Activated T-helper 1 cell treated with anti-CD3 and anti-CD28 coated beads, Interleukin-2, amount 50 U/mL, for 16 hours (primary cell): ENCODE measurements around the gene CMBL.
A peak's percentile ranks its signal among the peaks of the same experiment; 100 is the strongest.
"Not testable (repeated sequence)": the region's sequence is repeated elsewhere in the genome, so short reads cannot be mapped to it uniquely, and the experiment has no call there.

Experiments used
- DNase-seq, 2 donors: peaks; one replicate each; pipeline ENCODE4 v3.0.0-alpha.2; 2020; ENCODE audit warnings: low read depth in 1 of 2, low spot score in 1 of 2

Gene CMBL

GRCh38 chr5:10310835-10311570, 3.3 kb upstream of the CMBL start:
- not testable (repeated sequence) for DNase-seq

DNA sequence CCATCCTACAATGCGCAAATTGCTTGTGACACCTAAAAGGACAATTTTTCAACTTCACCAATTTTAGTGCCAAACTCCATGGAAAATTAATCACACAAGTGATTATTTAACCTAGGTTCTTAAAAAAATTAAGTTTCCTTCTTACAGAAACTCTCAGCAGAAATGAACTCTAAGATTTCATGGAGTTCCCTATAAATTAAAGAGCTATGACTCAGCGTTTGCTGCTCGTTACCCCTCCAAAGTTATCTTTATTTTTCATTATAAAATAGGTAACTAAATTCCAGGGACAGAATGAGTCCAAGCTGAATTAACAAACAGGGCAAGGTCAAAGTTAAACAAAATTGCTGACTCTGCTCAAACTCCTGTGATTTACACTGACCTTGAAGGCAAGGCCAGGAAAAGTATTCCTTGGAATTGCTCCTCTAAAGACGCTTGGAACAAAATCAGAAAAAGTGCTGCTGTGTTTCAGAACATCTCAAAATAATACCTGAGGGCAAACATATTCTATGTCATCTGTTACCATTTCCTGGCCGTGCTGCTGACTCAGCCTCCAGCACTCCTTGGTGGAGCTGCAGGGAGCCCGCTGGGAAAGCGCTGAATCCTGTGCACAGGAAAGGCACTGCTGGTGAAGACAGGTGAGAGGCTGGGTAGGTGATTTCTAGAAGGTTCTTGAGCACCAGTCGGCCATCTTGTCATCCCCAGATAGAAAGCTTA, 2.5 kb upstream of the CMBL start:
- no peak for DNase-seq

DNA sequence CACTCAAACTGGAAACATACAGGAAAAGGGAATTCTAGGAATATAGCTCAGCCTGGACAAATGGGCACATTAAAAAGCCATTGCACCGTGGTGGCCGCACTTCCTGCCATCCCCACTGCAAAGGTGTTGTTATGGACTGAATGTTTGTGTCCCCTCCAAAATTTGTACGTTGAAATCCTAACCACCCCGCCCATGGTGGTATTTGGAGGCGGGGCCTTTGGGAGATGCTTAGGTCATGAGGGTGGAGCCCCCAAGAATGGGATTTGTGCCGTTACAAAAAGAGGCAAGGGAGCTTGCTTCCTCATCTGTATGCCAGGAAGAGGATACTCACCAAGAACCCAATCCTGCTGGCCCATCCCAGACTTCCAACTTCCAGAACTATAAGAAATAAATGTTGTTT, 1.1 kb upstream of the CMBL start:
- DNase-seq = no peak

- DNase-seq = no peak
Observed at GRCh38 chr5:10306806-10307205, 896 bp downstream of the CMBL start.

DNA sequence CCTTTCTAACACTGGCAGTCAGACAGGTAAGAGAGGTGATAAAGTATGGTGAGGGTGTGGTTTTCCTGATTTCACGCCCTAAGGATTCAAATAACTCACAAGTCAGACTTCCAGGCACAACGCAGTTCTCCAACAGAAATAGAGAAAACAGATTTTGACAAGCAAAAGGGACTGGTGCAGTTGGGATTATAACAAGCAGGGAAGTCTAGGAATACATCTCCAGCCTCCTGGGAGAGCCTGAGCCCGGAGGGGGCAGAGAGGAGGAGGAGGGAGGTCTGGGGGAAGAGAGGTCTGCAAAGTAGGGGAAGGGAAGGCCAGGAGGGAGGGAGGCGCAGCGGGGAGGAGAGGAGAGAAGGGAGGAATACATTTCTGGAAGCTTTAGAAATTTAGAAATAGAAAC, 1.6 kb downstream of the CMBL start:
- no peak for DNase-seq

- DNase-seq = no peak
Observed at GRCh38 chr5:10304932-10305331, 2.8 kb downstream of the CMBL start.

GRCh38 chr5:10303699-10304170, 4.0 kb downstream of the CMBL start:
- DNase-seq = no peak

DNA sequence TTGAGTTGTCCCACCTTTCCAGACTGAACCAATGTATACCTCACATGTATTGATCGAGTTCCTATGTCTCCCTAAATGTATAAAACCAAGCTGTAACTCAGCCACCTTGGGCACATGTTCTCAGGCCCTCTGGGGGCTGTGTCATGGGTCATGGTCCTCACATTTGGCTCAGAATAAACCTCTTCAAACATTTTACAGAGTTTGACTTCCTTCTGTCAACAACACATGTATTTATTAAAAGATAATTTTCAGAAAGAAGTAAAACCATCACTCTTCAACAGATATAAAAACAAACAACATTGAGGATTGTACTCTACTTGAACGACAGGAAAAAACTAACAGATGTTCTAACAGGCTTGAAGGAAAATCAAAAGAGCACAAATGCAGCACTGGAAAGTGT, 4.5 kb downstream of the CMBL start:
- DNase-seq = no peak

DNA sequence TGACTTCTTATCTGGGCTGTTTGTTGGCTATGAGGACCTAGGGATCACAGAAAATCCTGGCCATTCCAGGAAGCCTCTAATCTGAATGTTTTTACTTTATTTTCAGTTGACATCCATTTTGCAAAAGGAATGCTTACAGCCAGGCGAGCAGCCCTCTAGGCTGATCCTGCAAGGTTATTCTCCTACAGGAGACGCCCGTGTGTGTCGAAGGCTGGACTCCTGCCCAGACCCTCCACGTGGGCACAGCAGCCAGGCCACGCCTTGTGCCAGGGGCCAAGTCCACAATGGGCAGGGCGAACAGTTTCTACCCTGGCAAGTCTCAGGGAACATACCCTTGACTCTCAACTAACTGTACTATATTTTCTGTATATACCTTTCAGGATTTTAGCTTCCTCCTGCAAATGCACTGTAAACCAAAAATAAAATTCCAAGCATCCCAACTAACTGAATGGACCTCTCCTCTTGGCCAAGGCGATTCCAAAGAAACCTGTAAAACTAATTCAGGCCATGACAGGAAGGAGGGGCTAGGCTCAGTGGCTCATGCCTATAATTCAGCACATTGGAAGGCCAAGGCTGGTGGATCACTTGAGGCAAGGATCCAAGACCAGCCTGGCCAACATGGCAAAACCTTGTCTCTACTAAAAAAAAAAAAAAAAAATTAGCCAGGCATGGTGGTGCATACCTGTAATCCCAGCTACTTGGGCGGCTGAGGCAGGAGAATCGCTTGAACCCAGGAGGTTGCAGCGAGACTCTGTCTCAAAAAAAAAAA, 5.7 kb downstream of the CMBL start:
- no peak for DNase-seq

DNA sequence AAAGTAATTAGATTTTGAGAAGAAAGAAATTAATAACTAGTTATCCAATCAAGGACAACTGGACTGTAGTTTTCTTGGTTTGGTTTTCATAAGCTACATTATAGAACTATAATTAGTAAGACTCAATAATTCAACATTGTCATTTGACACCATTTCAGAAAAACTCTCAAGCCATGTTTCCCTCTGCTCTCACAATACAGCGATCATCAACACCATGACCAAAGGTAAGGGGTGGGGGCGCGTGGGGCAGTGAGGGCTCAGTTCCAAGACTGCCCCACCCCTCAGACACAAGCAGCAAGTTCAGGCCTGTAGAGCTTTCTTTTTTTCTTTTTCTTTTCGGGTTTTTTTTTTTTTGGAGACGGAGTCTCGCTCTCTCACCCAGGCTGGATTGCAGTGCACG, 6.4 kb downstream of the CMBL start:
- DNase-seq = no peak

DNA sequence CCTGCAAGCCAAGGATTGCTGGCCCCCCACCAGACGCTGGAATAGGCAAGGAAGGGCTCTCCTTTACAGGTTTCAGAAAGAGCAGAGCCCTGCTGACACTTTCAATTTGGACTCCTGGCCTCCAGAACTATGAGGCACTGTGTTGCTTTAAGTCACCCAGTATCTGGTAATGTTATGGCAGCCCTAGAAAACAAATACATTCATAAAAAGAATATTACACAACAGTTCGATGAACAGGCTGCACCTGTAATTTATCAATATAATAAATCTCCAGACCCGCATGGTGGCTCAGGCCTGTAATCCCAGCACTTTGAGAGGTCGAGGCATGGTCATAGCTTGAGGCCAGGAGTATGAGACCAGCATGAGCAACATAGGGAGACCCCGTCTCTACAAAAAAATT, 7.5 kb downstream of the CMBL start:
- no peak for DNase-seq

GRCh38 chr5:10297646-10298204, 10.0 kb downstream of the CMBL start:
- DNase-seq = no peak

- no peak for DNase-seq
Observed at GRCh38 chr5:10295619-10296326, 11.9 kb downstream of the CMBL start.

GRCh38 chr5:10293907-10294662, 13.6 kb downstream of the CMBL start:
- no peak for DNase-seq

GRCh38 chr5:10291692-10292339, 15.9 kb downstream of the CMBL start:
- DNase-seq = no peak

DNA sequence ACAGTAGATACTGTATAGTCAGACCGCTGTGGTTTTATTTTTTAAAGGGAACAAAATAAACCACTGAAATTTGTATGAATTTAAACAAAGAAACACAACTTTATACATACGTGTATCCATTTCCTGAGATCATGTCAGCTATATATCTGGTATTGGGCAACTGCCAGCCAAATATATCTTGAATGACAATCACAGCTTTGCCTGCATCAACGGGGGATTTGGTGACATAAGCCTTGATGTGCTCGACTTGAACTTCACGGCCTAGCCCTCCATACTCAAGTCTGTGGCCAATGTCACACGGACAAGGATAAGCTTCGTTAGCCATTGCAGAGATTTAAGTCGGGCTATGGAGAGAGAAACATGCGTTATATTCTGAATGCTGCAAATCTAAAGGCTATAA, 17.3 kb downstream of the CMBL start:
- no peak for DNase-seq

- DNase-seq = no peak
Observed at GRCh38 chr5:10289991-10290390, 17.7 kb downstream of the CMBL start.

- DNase-seq = no peak
Observed at GRCh38 chr5:10289353-10289752, 18.3 kb downstream of the CMBL start.

- DNase-seq = peak; percentile 14 to 23
Observed at GRCh38 chr5:10288592-10289219, 19.0 kb downstream of the CMBL start.
